Bronchial epithelial cell (primary cell): ENCODE results near the gene EXOC6. TPM values are rescaled to one million over a fixed set of nuclear protein-coding genes. Genes with fewer than 3 reads are reported as not detected.

Experiments used
- DNase-seq: peaks from one replicate; pipeline ENCODE4 v3.0.0-alpha.2; 2010; ENCODE audit warnings: low read depth
- FAIRE-seq: peaks from 2 replicates; lab custom pipeline; 2011; peaks lifted over from hg19 to GRCh38; lab: Jason Lieb, UNC
- H3K27me3 ChIP-seq: 2 replicates; pipeline ENCODE4 v1.5.1; 2011; ENCODE audit warnings: low read length; ENCODE audit not compliant: control insufficient read depth, insufficient read depth
- H3K36me3 ChIP-seq: 2 replicates; pipeline ENCODE4 v1.5.1; 2011; ENCODE audit warnings: low read length; ENCODE audit not compliant: control insufficient read depth, insufficient read depth
- H3K4me3 ChIP-seq: 2 replicates; pipeline ENCODE4 v1.5.1; 2011; ENCODE audit warnings: mild to moderate bottlenecking, low read depth, low read length, control low read depth
- CTCF ChIP-seq: IDR thresholded peaks from 2 replicates; pipeline ENCODE4 v1.5.1; 2011; ENCODE audit warnings: mild to moderate bottlenecking, moderate library complexity, low read length, control low read depth, inconsistent platforms; ENCODE audit not compliant: insufficient read depth, severe bottlenecking
- total RNA-seq: library from RNA; depleted of rRNA; stranded (reverse); fragments of >200 nt; gene quantifications from 2 replicates; pipeline ENCODE4 v1.2.1, GENCODE V29; 2014

The EXOC6 gene
- total RNA-seq, 1 donor from 2014 or later, result 12.4 TPM

GRCh38 chr10:92810934-92811532, 37.3 kb upstream of the EXOC6 start:
- FAIRE-seq (no peak), DNase-seq (no peak)
- Histone ChIP-seq H3K36me3 (no peaks in the 10 kb centered on the region), H3K4me3 (no peak overlapping the region), H3K27me3 (no peaks in the 10 kb centered on the region)
- no peak for TF ChIP-seq CTCF

GRCh38 chr10:92811986-92812385, 36.3 kb upstream of the EXOC6 start:
- DNase-seq, result no peak
- TF ChIP-seq CTCF, result no peak
- Histone ChIP-seq H3K27me3 (no peaks in the 10 kb centered on the region), H3K4me3 (no peak overlapping the region), H3K36me3 (no peaks in the 10 kb centered on the region)
- no peak for FAIRE-seq

- no peak for TF ChIP-seq CTCF
- DNase-seq (no peak), FAIRE-seq (no peak)
- H3K4me3 ChIP-seq, result no peak overlapping the region
- H3K36me3 ChIP-seq, result no peaks in the 10 kb centered on the region
- no peaks in the 10 kb centered on the region for H3K27me3 ChIP-seq
Measured at GRCh38 chr10:92813979-92814378, 34.3 kb upstream of the EXOC6 start.

GRCh38 chr10:92814790-92815189, 33.5 kb upstream of the EXOC6 start:
- H3K4me3 ChIP-seq, result no peak overlapping the region
- H3K27me3 ChIP-seq, result no peaks in the 10 kb centered on the region
- no peak for DNase-seq
- FAIRE-seq, result no peak
- TF ChIP-seq CTCF, result no peak
- H3K36me3 ChIP-seq, result no peaks in the 10 kb centered on the region

- DNase-seq (no peak), FAIRE-seq (no peak)
- Histone ChIP-seq H3K36me3 (no peaks in the 10 kb centered on the region), H3K4me3 (no peak overlapping the region), H3K27me3 (no peaks in the 10 kb centered on the region)
- no peak for TF ChIP-seq CTCF
Measured at GRCh38 chr10:92816091-92816531, 32.2 kb upstream of the EXOC6 start.
